ENCODE results near the gene PER2.
"Not testable (repeated sequence)": the region's sequence is repeated elsewhere in the genome, so short reads cannot be mapped to it uniquely, and the experiment has no call there.

The PER2 gene

DNA sequence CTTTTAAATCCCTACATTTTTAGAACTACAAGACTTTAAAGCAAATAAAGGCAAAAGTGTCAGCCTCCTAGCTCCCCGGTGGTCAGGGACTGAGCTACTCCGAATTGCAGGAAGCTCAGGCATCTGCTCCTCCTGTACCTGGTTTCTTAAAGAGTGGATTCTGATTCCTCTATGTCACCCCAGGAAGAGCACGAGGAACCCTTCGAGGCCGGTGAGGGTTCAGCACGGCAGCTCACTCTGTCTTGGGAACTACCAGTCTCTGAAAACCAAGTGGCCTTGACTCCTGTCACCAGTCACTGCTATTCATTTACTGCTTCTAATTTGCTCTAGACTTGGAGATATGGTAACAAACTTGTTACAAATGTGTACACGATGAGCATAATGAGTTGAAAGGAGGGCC lies 2.3 kb downstream of the PER2 start:
- DNase-seq, result peak in 3 of 14 donors; percentile 15 to 47 (median 36)

DNA sequence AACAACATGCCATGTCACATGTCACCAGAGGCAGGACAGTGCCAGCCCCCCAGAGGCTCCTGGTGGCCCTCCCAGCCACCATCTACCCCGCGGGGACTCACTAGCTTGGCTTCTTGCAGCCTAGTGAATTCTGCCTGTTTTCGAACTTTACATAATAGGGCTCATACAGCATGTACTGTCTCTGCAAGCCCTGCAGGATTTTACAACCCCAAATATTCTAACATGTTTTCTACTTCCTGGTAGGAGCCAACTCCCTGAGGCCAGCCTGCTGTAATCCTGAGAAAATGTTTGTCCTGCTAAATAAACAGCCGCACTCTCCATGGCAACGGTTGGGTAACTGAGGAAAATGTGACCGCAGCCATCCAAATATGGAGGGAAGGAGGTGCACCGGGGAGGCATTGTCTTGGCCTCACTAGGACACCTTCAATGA lies 2.7 kb downstream of the PER2 start:
- peak in 4 of 14 donors; percentile 28 to 52 (median 42) for DNase-seq

DNA sequence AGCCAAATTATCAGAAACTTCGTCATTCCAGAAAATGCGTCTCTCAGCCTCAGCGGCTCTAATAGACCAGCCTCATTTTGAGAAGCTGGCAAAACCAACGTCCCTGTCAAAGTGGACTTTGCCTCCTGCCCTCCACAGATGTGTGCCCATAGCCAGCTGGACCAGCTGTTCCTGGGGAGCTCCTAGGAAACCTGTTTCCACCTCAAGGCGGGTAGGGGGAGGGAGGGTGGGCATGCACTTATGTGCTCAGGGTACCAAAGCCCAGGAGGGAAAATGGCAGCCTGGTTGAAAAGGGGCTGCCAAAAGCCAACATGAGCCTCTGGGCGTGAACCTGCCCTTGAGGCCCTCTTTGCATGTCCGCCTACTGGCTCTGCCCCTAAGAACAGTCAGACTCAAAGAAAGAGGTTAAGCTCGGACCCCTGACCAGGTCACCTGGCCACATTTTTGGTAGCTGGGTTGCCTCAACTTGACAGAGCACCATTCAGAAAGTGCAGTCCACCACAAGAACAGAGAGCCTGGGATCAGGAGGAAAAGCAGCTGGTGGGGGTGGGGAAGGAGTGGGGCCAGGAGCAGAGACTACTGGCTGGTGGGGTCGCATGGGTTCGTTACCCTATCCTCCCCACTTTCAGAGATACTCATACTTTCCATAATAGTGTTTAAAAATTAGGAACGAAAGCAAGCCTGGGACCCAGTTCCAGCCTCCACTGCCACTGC lies 3.5 kb downstream of the PER2 start:
- no peak for DNase-seq

GRCh38 chr2:238282861-238283738 lies 5.3 kb downstream of the PER2 start:
- no peak for DNase-seq

GRCh38 chr2:238281826-238282480 lies 6.5 kb downstream of the PER2 start:
- no peak for DNase-seq

DNA sequence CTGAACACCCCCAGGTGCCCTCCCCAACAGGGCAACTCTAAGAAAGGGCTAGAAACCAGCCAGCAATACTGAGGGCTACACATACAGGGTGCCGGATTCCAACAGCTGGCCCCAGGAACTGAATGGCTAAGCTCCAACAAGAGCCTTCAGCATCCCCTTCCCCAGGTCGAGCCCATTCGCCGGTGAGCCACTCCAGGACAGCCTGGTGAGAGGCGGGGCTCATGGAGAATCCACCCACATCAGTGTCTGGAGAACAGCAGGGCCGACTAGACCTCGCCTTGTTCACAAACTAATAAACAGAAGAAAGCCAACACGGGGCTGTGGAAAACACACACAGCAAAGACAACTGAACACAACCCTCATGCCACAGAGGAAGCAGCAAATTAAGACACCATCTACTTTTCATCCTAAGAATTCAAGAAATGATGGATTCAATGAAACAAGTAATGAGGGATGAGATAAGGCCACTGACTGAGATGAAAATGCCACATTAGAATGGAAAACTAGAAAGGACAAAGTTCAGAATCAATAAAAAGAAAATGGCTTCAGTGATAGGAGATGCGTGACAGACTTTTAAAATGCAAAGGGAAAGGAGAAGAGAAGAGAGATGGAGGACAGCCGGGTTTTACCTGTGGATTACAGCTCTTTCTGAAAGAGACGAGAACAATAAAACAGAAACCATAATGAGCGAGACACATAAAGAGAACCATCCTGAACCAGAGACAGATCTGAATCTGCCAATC lies 8.2 kb downstream of the PER2 start:
- no peak for DNase-seq

- DNase-seq, result no peak
These were observed 9.1 kb downstream of the PER2 start for GRCh38 chr2:238279324-238279682.

GRCh38 chr2:238278626-238279323 lies 9.6 kb downstream of the PER2 start:
- no peak for DNase-seq

DNA sequence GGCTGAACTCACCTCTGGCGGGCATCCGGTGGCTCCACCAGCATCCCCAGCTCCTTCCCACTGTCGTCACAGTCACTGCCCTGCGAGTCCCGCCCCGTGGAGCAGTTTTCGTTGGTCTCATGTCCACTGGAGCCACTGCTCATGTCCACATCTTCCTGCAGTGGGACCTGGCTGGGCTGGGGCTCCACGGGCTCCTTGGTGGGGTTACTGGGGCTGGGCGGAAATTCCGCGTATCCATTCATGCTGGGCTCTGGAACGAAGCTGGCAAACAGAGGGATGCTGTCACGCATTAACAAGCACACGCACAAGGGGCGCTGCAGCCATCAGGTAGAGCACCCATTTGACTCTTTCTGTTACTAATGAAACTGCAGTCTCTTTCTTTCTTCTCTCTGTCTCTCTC lies 10.7 kb downstream of the PER2 start:
- DNase-seq, result no peak

DNA sequence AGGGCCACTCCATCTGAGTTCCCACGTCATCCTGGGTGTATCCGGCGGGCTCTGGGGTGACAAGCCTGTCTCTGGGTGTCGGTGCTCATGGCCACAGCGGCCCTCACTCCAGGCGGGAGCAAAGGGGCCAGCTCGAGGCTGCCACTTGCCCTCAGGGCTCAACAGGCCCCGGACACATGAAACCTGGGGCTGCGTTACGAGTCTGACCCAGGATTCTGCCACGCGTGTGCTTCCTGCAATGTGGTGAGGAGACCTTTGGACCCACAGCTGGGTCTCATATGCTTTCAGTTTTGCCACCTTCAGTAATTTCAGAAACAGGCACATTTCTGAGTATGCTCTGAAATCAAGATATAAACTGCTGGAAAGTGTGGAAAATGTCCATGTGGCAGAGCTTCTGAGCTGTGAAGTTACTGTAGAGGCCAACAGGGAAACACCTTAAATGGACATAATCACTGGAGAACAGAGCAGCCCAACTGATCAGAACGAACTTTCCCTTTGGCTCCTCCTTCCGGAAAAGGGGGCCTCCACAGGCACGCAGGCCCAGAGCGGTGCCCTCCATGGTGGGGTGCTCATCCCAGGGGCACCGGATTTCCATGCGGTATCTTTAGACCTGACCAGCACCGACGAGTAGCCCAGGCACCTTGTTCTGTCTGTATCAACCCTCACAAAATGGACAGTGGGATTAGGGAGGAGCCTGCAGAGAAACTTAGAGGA lies 14.1 kb downstream of the PER2 start:
- DNase-seq, result no peak

DNA sequence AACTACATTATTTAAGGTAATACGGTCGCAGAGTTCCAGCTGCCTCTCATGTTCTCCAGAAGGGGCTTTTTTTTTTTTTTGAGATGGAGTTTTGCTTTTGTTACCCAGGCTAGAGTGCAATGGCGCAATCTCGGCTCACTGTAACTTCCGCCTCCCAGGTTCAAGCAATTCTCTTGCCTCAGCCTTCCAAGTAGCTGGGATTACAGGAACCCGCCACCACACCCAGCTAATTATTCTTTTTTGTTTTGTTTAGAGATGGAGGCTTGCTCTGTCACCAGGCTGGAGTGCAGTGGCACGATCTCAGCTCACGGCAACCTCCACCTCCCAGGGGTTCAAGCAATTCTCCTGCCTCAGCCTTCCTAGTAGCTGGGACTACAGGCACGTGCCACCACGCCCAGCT lies 15.0 kb downstream of the PER2 start:
- not testable (repeated sequence) for DNase-seq

GRCh38 chr2:238272156-238272555 lies 16.3 kb downstream of the PER2 start:
- no peak for DNase-seq

DNA sequence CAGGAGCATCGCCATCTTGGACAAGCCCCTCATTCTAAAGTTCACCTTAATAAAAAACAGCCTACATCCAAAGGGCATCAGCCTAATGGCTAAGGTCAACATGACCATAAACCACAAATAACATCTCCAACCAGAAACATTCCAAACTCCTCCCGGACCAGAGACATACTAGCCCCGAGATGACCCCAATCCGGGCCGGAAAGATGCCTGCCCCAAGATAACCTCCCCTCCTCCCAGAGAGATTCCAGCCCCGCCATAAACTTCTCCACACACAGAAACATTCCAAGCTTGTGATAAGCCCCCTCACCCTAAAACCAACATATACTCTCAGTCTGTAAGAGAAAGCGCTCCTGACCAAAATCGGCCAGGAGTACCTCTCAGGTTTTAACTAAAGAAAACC lies 16.7 kb downstream of the PER2 start:
- DNase-seq, result not testable (repeated sequence)

DNA sequence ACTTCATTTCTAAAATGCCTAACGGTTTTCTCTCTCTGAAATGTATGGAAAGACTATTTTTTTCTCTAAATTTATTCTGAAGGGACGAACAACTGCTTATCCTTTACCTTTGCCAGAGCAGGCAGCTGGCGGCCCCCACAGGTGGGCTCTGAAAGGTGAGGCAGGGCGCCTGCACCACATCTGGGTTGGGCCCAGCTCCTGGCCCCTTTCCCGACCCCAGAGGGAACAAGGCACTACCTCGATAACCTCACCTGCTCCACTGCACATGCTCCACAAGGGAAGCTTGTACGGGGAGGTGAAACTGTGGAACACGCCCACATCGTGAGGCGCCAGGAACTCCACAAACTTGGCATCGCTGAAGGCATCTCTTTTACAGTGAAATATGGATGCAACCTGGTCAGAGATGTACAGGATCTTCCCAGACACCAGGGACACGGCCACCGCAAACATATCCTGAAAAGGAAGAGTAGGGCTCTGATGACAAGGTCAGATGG lies 17.3 kb downstream of the PER2 start:
- no peak for DNase-seq

DNA sequence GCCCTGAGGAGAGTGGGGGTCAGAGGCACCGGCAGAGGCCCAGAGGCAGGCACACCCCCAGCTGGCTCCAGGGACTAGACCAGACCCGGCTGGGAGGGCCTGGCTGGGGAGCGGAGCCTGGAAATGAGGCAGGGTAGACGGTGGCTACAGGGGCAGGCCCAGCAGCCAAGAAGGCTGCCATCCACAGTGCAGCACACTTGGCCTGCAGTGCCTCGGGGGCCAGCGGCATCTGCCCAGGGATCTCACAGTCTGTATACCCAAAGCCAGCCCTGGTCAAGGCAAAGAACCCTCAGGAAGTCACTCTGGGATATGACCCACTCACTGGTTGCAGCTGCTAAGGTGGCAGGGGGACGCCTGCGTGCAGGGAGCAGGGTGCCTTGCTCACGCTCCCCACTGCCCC lies 17.8 kb downstream of the PER2 start:
- no peak for DNase-seq

- no peak for DNase-seq
These were observed 18.7 kb downstream of the PER2 start for GRCh38 chr2:238269741-238270140.

- no peak for DNase-seq
These were observed 20.3 kb downstream of the PER2 start for GRCh38 chr2:238267884-238268680.

DNA sequence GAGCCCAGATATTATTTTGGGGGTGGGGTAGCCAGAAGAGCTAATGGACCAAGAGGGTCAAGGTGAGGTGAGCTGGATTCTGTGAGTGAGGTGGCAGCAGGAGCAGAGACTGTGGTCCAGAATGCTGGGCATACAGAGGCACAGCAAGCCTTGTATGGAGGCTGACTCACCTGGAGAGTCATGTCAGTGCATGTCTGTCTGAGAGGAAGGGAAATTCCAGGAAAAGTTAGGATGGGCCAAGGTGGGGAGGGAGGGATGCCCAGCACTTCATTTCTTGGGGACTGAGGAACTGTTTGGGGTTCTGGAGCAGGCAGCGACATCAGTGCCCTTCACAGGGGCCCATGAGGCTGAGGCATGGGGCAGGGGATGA lies 21.1 kb downstream of the PER2 start:
- DNase-seq, result no peak

- DNase-seq, result no peak
These were observed 22.8 kb downstream of the PER2 start for GRCh38 chr2:238265605-238266004.

- no peak for DNase-seq
These were observed 24.3 kb downstream of the PER2 start for GRCh38 chr2:238264072-238264460.

Data from C1 segment of cervical spinal cord (tissue), 14 donors.